T-helper 1 cell treated with Interleukin-12 subunit alpha and Interleukin-12 subunit beta and Interleukin-4 antibody, amounts not matched to agents 30 μg/mL and 1 μg/mL, for 36 hours (primary cell): Measurements from ENCODE around the gene GGNBP2.

Experiments
- H3K27ac Mint-ChIP-seq: one replicate; pipeline ENCODE4 v1.8.0; 2021; ENCODE audit warnings: mild to moderate bottlenecking, mixed read lengths
- H3K27me3 Mint-ChIP-seq: one replicate; pipeline ENCODE4 v1.8.0; 2021; ENCODE audit warnings: low read depth, mixed read lengths
- H3K36me3 Mint-ChIP-seq: one replicate; pipeline ENCODE4 v1.8.0; 2021; ENCODE audit warnings: low read depth, mixed read lengths
- H3K4me1 Mint-ChIP-seq: one replicate; pipeline ENCODE4 v1.8.0; 2021; ENCODE audit warnings: low read depth, mixed read lengths
- H3K4me3 Mint-ChIP-seq: one replicate; pipeline ENCODE4 v1.8.0; 2021; ENCODE audit warnings: mild to moderate bottlenecking, moderate library complexity, mixed read lengths
- H3K9me3 Mint-ChIP-seq: one replicate; pipeline ENCODE4 v1.8.0; 2021; ENCODE audit warnings: mixed read lengths

Gene GGNBP2

DNA sequence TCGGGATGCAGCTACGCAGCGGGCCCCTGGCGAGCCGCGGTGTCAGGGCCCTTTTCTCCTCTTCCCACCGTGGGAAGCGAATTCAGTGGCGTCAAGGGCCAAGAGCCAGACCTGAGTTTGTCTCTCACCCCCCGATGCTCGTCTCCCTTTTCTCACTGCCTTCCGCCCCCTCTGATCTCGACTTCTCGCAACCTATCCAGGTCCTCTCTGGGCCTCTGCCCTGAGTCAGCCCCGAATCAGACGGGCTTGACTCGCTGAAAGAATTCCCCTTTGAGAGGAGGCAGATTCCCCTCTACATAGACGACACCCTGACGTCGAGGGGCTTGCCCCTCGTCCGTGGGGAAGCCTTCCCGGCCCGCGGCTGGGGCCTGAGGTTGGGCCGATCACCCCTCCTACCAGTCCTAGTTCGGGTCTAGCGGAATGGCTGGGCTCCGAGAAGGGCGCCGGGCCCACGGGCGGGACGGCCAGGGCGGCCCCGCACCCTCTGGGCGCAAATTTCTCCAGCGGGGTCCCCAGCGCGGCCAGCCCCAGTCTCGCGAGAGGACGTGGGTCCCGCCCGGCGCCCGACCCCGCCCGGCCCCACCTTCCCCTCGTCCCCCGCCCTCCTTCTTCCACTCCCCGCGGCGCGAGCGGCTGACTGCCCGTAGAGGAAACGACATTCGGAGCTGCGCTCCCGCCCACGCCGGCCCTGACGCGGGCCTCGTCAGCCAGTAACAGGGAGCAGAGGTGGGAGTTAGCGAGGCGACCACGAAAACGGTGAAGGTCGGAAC, at the start of gene GGNBP2:
Gene GGNBP2 (plus strand): TSS at position 613 of the 770 bp plus-strand sequence. CDS start 806 bp downstream, outside the sequence.
- H3K36me3 Mint-ChIP-seq, result peaks cover 21% of the 10 kb centered on the region
- peak within 1 kb of the TSS; percentile 100 for H3K4me3 Mint-ChIP-seq
- H3K4me1 Mint-ChIP-seq, result peaks cover 19% of the 10 kb centered on the region
- H3K27ac Mint-ChIP-seq, result peak within 1 kb of the TSS; percentile 97
- no peaks in the 10 kb centered on the region for H3K27me3 Mint-ChIP-seq
- no peaks in the 10 kb centered on the region for H3K9me3 Mint-ChIP-seq

DNA sequence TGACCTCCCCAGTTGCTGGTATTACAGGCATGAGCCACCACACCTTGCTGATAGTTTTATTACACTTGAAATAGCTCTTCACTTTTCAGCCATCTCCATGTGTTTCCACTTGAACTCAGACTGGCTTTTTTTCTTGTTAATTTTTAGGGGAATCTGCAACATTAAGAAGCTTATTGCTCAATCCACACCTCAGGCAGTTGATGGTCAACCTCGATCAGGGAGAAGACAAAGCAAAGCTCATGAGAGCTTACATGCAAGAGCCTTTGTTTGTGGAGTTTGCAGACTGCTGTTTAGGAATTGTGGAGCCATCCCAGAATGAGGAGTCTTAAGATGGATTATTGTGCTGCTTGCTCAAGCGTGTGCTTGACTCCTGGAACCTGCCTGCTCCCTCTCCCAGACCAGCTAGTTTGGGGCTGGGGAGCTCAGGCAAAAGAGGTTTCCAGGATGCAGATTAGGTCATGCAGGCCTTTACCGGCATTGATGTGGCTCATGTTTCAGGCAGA, 49.6 kb upstream of the GGNBP2 start:
- peaks cover 37% of the 10 kb centered on the region for H3K36me3 Mint-ChIP-seq
- no peak overlapping the region for H3K27ac Mint-ChIP-seq
- H3K27me3 Mint-ChIP-seq, result no peaks in the 10 kb centered on the region
- peaks cover 10% of the 10 kb centered on the region for H3K4me1 Mint-ChIP-seq
- no peak overlapping the region for H3K4me3 Mint-ChIP-seq
- no peaks in the 10 kb centered on the region for H3K9me3 Mint-ChIP-seq

- H3K9me3 Mint-ChIP-seq, result no peaks in the 10 kb centered on the region
- peaks cover 32% of the 10 kb centered on the region for H3K36me3 Mint-ChIP-seq
- no peaks in the 10 kb centered on the region for H3K27me3 Mint-ChIP-seq
- no peak overlapping the region for H3K4me3 Mint-ChIP-seq
- H3K4me1 Mint-ChIP-seq, result peaks cover 6% of the 10 kb centered on the region
- H3K27ac Mint-ChIP-seq, result no peak overlapping the region
Measured at GRCh38 chr17:36496018-36496789, 48.5 kb upstream of the GGNBP2 start.

- H3K27ac Mint-ChIP-seq, result no peak overlapping the region
- H3K36me3 Mint-ChIP-seq, result peaks cover 24% of the 10 kb centered on the region
- H3K9me3 Mint-ChIP-seq, result no peaks in the 10 kb centered on the region
- no peak overlapping the region for H3K4me3 Mint-ChIP-seq
- no peaks in the 10 kb centered on the region for H3K27me3 Mint-ChIP-seq
- peaks cover 6% of the 10 kb centered on the region for H3K4me1 Mint-ChIP-seq
Measured at GRCh38 chr17:36498155-36498554, 46.6 kb upstream of the GGNBP2 start.

DNA sequence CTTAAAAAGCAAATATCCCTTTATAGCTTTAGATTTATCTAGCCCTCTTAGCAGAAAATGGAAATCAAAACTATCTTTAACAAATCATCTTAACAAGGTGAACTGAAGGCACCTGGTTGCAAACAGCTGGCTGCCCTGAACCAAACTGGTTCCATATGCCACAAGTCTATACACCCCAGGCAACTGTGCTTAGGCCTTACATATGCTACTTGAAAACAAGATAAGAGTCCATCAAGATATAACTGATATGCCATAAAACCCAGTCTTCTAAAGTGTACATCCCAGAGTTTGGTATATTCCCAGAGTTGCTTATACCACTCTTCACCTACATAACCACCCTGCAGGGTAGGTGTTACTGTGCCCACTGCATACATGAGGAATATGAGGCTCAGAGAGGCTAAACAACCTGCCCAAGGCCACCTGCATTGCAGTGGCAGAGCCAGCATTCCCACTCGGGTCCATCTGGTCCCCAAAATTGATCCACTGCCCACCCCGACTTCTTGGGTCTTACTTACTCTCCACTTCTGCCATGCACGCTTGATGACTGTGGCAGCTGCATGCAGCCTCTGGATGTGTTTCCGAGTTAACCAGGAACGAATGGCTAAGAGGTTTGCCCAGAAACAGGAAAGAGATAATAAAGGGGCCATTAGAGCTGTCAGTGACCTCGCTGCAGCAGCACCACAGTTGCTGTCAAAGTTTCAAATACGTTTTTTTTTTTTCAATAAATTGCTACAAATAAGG, 46.0 kb upstream of the GGNBP2 start:
- peaks cover 28% of the 10 kb centered on the region for H3K36me3 Mint-ChIP-seq

DNA sequence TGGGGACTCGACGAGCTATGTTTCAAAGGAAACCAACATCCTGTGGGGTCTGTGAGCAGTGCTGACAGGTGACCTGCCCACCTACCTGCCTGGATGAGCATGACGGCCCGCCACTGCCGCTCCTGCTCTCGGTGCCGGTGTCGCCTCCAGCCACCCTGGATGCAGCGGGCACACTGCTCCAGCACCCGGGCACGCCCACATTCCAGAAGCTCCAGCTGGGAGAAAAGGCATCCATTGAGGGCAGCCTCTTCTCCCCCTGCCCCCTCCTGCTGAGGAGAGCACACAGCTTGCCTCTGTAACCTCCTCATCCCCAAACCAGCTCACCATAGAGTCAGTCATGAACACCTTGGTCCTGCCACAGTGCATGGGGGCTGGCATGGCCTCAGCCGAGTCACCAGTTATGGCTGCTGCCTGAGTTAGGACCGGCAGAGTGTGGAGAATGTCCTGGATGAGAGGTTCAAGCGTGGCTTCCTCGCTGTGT, 43.9 kb upstream of the GGNBP2 start:
- peaks cover 24% of the 10 kb centered on the region for H3K36me3 Mint-ChIP-seq
- H3K27me3 Mint-ChIP-seq, result no peaks in the 10 kb centered on the region
- H3K9me3 Mint-ChIP-seq, result no peaks in the 10 kb centered on the region
- no peak overlapping the region for H3K4me3 Mint-ChIP-seq
- peaks cover 6% of the 10 kb centered on the region for H3K4me1 Mint-ChIP-seq
- H3K27ac Mint-ChIP-seq, result no peak overlapping the region

More for the DNA sequence above, 46.0 kb upstream of the GGNBP2 start:
- Mint-ChIP-seq H3K27ac (no peak overlapping the region), H3K27me3 (no peaks in the 10 kb centered on the region), H3K4me1 (peaks cover 6% of the 10 kb centered on the region), H3K9me3 (no peaks in the 10 kb centered on the region), H3K4me3 (no peak overlapping the region)

DNA sequence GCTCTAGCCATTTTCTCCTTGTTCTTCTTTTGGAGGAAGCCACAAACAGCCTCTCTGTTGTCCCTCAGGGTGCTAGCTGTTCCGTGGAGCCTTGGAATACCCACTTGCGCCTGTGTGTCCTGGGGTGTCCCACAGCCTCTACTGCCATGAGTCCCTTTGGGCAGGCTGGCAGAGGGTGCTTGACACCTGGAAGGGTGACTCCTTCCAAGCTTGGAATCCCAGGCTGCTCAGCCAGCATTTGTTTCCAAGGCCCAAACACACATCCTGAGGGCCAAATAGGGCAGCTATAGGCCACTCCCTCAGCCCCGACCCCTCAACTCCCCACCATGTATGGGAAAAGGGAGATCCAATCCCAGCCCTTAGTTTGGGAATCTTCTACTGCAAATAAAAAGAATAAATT, 43.4 kb upstream of the GGNBP2 start:
- H3K27ac Mint-ChIP-seq, result no peak overlapping the region

DNA sequence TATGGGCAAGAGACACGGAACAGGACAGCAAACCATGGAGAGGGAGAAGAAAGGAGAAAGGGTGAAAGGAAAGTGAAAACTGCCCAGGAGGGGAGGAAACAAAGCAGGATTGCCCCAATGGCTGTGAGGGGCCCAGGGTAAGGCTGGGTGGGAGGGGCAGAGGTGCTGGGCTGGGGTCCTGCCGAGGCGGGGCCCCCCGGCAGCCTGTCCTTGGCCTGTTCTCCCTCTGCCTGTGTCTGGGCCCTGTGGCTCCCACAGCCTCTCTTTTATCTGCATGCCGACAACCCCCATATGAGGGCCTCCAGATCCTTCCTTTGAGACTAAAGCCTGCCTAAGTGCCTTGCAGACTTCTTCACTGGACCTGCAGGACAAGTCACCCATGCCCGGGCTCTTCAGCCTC, 42.8 kb upstream of the GGNBP2 start:
- Mint-ChIP-seq H3K4me3 (no peak overlapping the region), H3K27ac (no peak overlapping the region), H3K9me3 (no peaks in the 10 kb centered on the region), H3K36me3 (peaks cover 19% of the 10 kb centered on the region), H3K27me3 (no peaks in the 10 kb centered on the region), H3K4me1 (peaks cover 6% of the 10 kb centered on the region)

More for the DNA sequence above, 43.4 kb upstream of the GGNBP2 start:
- H3K9me3 Mint-ChIP-seq, result no peaks in the 10 kb centered on the region
- no peak overlapping the region for H3K4me3 Mint-ChIP-seq
- H3K36me3 Mint-ChIP-seq, result peaks cover 19% of the 10 kb centered on the region
- H3K27me3 Mint-ChIP-seq, result no peaks in the 10 kb centered on the region
- peaks cover 6% of the 10 kb centered on the region for H3K4me1 Mint-ChIP-seq

GRCh38 chr17:36503456-36504155, 41.1 kb upstream of the GGNBP2 start:
- peaks cover 19% of the 10 kb centered on the region for H3K36me3 Mint-ChIP-seq
- no peak overlapping the region for H3K4me3 Mint-ChIP-seq
- H3K27me3 Mint-ChIP-seq, result no peaks in the 10 kb centered on the region
- H3K4me1 Mint-ChIP-seq, result peaks cover 6% of the 10 kb centered on the region
- H3K27ac Mint-ChIP-seq, result peak overlapping the region; percentile 1
- H3K9me3 Mint-ChIP-seq, result no peaks in the 10 kb centered on the region

DNA sequence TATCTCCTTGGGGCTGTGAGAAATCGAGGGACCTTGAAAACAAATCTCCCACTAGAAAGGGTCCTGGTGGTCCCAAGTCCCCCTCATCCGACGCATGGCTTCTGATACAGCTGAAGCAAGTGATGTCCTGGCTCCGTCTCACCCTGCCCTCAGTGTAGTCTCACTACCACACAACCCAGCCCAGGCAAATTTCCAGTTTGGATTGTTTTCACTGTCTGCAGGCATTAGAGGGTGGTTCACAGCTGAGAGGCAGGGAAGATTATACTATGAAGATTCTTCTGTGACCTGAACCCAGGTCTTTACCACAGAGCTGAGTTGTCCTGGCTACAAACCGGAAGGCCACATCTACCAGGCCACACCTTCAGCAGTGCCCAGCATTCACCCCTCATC, 40.6 kb upstream of the GGNBP2 start:
- peaks cover 6% of the 10 kb centered on the region for H3K4me1 Mint-ChIP-seq
- H3K27me3 Mint-ChIP-seq, result no peaks in the 10 kb centered on the region
- no peak overlapping the region for H3K4me3 Mint-ChIP-seq
- no peak overlapping the region for H3K27ac Mint-ChIP-seq
- no peaks in the 10 kb centered on the region for H3K9me3 Mint-ChIP-seq
- H3K36me3 Mint-ChIP-seq, result peaks cover 15% of the 10 kb centered on the region

DNA sequence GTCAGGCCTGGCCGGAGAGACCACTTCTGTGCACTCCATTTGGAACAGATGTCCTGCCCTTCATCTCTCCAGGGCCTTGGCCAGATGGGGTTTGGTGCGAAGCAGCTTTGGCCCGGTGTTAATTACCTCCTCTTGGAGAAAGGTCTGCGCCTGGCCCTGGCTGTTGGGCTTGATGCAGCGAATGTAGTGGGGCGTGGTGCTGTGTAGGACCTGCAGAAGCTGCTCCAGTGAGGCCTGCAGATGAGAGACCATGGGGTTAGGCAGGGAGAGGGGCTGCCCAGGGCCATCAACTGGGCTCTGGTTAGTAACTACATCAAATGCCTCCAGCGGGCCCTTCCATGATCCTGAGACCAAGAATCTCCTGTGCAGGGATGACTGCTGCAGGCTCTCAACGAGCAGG, 39.5 kb upstream of the GGNBP2 start:
- H3K9me3 Mint-ChIP-seq, result no peaks in the 10 kb centered on the region
- H3K27ac Mint-ChIP-seq, result no peak overlapping the region
- H3K4me3 Mint-ChIP-seq, result no peak overlapping the region
- peaks cover 6% of the 10 kb centered on the region for H3K4me1 Mint-ChIP-seq
- H3K36me3 Mint-ChIP-seq, result peaks cover 15% of the 10 kb centered on the region
- no peaks in the 10 kb centered on the region for H3K27me3 Mint-ChIP-seq

DNA sequence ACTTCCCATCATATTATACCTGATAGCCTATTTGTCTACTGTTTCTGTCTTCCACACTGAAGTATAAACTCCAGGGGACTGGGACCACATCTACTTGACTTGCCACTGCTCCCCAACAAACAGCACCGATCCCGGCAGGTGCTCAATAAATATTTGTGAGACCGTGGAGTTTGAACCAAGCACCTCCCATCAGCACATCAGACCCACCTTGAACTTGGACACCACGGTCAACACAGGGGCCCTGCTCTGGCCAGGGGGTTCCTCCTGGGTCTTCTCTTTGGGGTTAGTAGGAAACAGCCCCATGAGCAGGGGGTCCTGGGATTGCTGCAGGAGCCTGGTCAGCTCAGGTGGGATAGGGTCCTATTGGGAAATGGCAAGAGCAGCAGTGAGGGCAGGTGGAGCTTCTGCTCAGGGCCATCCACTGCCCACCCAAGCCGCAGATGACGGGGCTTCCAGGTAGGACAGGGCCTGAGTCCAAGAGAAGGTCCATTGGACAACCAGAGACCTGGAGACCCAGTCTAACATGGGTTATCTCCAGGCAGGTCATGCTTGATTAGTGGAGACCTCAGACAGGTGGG, 38.4 kb upstream of the GGNBP2 start:
- peaks cover 15% of the 10 kb centered on the region for H3K36me3 Mint-ChIP-seq
- peaks cover 6% of the 10 kb centered on the region for H3K4me1 Mint-ChIP-seq
- H3K9me3 Mint-ChIP-seq, result no peaks in the 10 kb centered on the region
- H3K27me3 Mint-ChIP-seq, result no peaks in the 10 kb centered on the region
- H3K27ac Mint-ChIP-seq, result no peak overlapping the region
- H3K4me3 Mint-ChIP-seq, result no peak overlapping the region

GRCh38 chr17:36506831-36507230, 37.9 kb upstream of the GGNBP2 start:
- Mint-ChIP-seq H3K27me3 (no peaks in the 10 kb centered on the region), H3K36me3 (peaks cover 13% of the 10 kb centered on the region), H3K27ac (no peak overlapping the region), H3K4me1 (peaks cover 6% of the 10 kb centered on the region), H3K4me3 (no peak overlapping the region), H3K9me3 (no peaks in the 10 kb centered on the region)
